ENCODE results near the gene MCTP1. TPM values are rescaled to one million over a fixed set of nuclear protein-coding genes. Genes with fewer than 3 reads are reported as not detected.

MCTP1 gene
- total RNA-seq, 2 donors from 2014 or later: 22.1 to 256 TPM

GRCh38 chr5:95134326-95134725 lies 150.6 kb downstream of the MCTP1 start:
- Histone ChIP-seq H3K4me3 (no peak overlapping the region), H3K27ac (no peak overlapping the region), H3K27me3 (replicated peaks; ENCODE audit: insufficient read depth) (no peaks in the 10 kb centered on the region), H3K36me3 (no peaks in the 10 kb centered on the region), H3K9me3 (no peaks in the 10 kb centered on the region), H3K4me1 (ENCODE audit: control insufficient read depth in 1 of 2, low read depth in 2 of 2) (no peaks in the 10 kb centered on the region)
- no peak for TF ChIP-seq CTCF (IDR thresholded peaks at IDR 0.05)
- ATAC-seq (ENCODE audit: insufficient number of reproducible peaks, low FRiP score, low read depth): no peak
- DNase-seq (ENCODE audit: low spot score): no peak

- ATAC-seq (ENCODE audit: insufficient number of reproducible peaks, low FRiP score, low read depth) (no peak), DNase-seq (ENCODE audit: low spot score) (no peak)
- Histone ChIP-seq H3K9me3 (no peaks in the 10 kb centered on the region), H3K36me3 (no peaks in the 10 kb centered on the region), H3K4me1 (ENCODE audit: control insufficient read depth in 1 of 2, low read depth in 2 of 2) (no peaks in the 10 kb centered on the region), H3K4me3 (no peak overlapping the region), H3K27ac (no peak overlapping the region), H3K27me3 (replicated peaks; ENCODE audit: insufficient read depth) (no peaks in the 10 kb centered on the region)
- no peak for TF ChIP-seq CTCF (IDR thresholded peaks at IDR 0.05)
Observed at GRCh38 chr5:95132096-95132495, 152.8 kb downstream of the MCTP1 start.

- H3K4me3 ChIP-seq: no peak overlapping the region
- H3K27me3 ChIP-seq (replicated peaks; ENCODE audit: insufficient read depth): no peaks in the 10 kb centered on the region
- ATAC-seq (ENCODE audit: insufficient number of reproducible peaks, low FRiP score, low read depth) (no peak), DNase-seq (ENCODE audit: low spot score) (no peak)
- no peaks in the 10 kb centered on the region for H3K36me3 ChIP-seq
- TF ChIP-seq CTCF (IDR thresholded peaks at IDR 0.05): no peak
- no peaks in the 10 kb centered on the region for H3K9me3 ChIP-seq
- H3K4me1 ChIP-seq (ENCODE audit: control insufficient read depth in 1 of 2, low read depth in 2 of 2): no peaks in the 10 kb centered on the region
- no peak overlapping the region for H3K27ac ChIP-seq
Observed at GRCh38 chr5:95130941-95131340, 154.0 kb downstream of the MCTP1 start.

- DNase-seq (ENCODE audit: low spot score) (no peak), ATAC-seq (ENCODE audit: insufficient number of reproducible peaks, low FRiP score, low read depth) (no peak)
- H3K27me3 ChIP-seq (replicated peaks; ENCODE audit: insufficient read depth): no peaks in the 10 kb centered on the region
- TF ChIP-seq CTCF (IDR thresholded peaks at IDR 0.05): no peak
- no peak overlapping the region for H3K4me3 ChIP-seq
- H3K27ac ChIP-seq: no peak overlapping the region
- no peaks in the 10 kb centered on the region for H3K9me3 ChIP-seq
- H3K4me1 ChIP-seq (ENCODE audit: control insufficient read depth in 1 of 2, low read depth in 2 of 2): no peaks in the 10 kb centered on the region
- no peaks in the 10 kb centered on the region for H3K36me3 ChIP-seq
Observed at GRCh38 chr5:95124731-95125130, 160.2 kb downstream of the MCTP1 start.

- Histone ChIP-seq H3K27ac (no peak overlapping the region), H3K36me3 (no peaks in the 10 kb centered on the region), H3K4me3 (no peak overlapping the region), H3K9me3 (no peaks in the 10 kb centered on the region), H3K27me3 (replicated peaks; ENCODE audit: insufficient read depth) (no peaks in the 10 kb centered on the region), H3K4me1 (ENCODE audit: control insufficient read depth in 1 of 2, low read depth in 2 of 2) (no peaks in the 10 kb centered on the region)
- ATAC-seq (ENCODE audit: insufficient number of reproducible peaks, low FRiP score, low read depth) (no peak), DNase-seq (ENCODE audit: low spot score) (no peak)
- TF ChIP-seq CTCF (IDR thresholded peaks at IDR 0.05): no peak
Observed at GRCh38 chr5:95124101-95124500, 160.8 kb downstream of the MCTP1 start.
